MM.1S (cell line): ENCODE results near the gene SNX20.

ENCODE experiments used
- EZH2phosphoT487 ChIP-seq: fragments of 300-600 bp; sonication (generic); IDR thresholded peaks from 2 replicates; pipeline ENCODE4 v1.6.1; 2018; ENCODE audit warnings: antibody characterized with exemption, low read length
- TF ChIP-seq, protein P1 (sequence below): fragments of 300-600 bp; sonication (generic); IDR thresholded peaks from 2 replicates; pipeline ENCODE4 v1.5.1; 2016; ENCODE audit warnings: antibody characterized with exemption, low read length, mixed read lengths

DNA sequence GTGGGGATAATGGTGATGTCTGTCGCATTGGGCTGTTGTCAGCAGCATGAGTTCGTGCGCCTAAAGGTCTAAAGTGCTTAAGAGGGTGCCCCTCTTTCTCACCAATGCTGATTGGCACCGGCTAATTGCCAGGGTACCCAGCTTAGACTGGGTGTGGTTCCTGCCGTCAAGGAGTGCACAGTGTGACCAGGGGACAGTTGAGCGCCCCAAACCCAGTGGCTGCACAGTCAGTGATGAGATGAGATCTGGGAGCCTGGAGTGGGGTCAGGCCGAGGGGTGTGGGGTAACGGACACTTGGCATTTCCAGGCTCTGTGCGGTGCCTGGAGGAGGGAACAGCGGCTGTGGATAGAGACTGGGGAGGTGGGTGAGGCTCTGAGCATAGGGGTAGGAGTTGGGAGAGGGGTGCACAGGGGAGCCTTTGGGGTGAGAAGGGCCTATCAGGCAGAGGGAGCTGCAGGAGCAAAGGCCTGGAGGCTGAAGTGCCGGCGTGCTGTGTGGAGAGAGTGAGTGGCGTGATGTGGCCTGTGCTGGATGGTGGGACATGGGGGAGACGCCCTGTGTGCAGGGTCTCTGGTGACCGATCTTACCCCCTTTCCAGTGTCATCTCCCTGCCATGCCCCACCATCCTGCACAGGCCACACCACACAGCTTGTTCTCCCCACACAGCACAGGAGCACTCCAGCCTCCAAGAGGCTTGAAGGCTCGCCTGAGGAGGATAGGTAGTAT, 58.3 kb downstream of the SNX20 start:
- TF ChIP-seq, protein P1, sequence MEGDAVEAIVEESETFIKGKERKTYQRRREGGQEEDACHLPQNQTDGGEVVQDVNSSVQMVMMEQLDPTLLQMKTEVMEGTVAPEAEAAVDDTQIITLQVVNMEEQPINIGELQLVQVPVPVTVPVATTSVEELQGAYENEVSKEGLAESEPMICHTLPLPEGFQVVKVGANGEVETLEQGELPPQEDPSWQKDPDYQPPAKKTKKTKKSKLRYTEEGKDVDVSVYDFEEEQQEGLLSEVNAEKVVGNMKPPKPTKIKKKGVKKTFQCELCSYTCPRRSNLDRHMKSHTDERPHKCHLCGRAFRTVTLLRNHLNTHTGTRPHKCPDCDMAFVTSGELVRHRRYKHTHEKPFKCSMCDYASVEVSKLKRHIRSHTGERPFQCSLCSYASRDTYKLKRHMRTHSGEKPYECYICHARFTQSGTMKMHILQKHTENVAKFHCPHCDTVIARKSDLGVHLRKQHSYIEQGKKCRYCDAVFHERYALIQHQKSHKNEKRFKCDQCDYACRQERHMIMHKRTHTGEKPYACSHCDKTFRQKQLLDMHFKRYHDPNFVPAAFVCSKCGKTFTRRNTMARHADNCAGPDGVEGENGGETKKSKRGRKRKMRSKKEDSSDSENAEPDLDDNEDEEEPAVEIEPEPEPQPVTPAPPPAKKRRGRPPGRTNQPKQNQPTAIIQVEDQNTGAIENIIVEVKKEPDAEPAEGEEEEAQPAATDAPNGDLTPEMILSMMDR: no peak
- no peak for TF ChIP-seq EZH2phosphoT487
